HepG2 (cell line): ENCODE measurements around the gene CDC42EP1. TPM values are rescaled to one million over a fixed set of nuclear protein-coding genes. Genes with fewer than 3 reads are reported as not detected.
A peak's percentile ranks its signal among the peaks of the same experiment; 100 is the strongest.

ENCODE experiments used
- AHR ChIP-seq: IDR thresholded peaks from 2 replicates; pipeline ENCODE4 v1.6.1; 2018; ENCODE audit warnings: missing genetic modification reagents, missing compliant biosample characterization
- CREB1 ChIP-seq, 2 experiments: fragments of 450-650 bp in 1 of 2; IDR thresholded peaks; 2 replicates each; pipeline ENCODE4 v1.6.1; 2016 to 2017; ENCODE audit warnings: control low read depth in 1 of 2, mild to moderate bottlenecking in 1 of 2, missing compliant biosample characterization in 1 of 2, missing genetic modification characterization in 1 of 2
- HDAC1 ChIP-seq: sonication (generic); formaldehyde crosslinking; IDR thresholded peaks from 2 replicates; pipeline ENCODE4 v1.5.1; 2020; ENCODE audit warnings: mild to moderate bottlenecking, missing genetic modification reagents
- MIXL1 ChIP-seq: IDR thresholded peaks from 2 replicates; pipeline ENCODE4 v1.6.1; 2016
- RARG ChIP-seq: sonication (generic); formaldehyde crosslinking; IDR thresholded peaks from 2 replicates; pipeline ENCODE4 v1.4.0; 2020; ENCODE audit warnings: low read depth, mild to moderate bottlenecking, missing genetic modification reagents
- SIX4 ChIP-seq: sonication (generic); formaldehyde crosslinking; IDR thresholded peaks from 2 replicates; pipeline ENCODE4 v1.4.0; 2020; ENCODE audit warnings: missing genetic modification reagents
- TBL1XR1 ChIP-seq: fragments of 150-350 bp; IDR thresholded peaks from 2 replicates; pipeline ENCODE4 v1.6.1; 2014; ENCODE audit warnings: borderline replicate concordance, low read length; ENCODE audit not compliant: partially characterized antibody
- ZEB1 ChIP-seq: IDR thresholded peaks from 2 replicates; pipeline ENCODE4 v1.6.1; 2012; ENCODE audit warnings: mild to moderate bottlenecking, low read depth, inconsistent platforms; ENCODE audit not compliant: insufficient replicate concordance
- ZNF557 ChIP-seq: sonication (generic); formaldehyde crosslinking; IDR thresholded peaks from 2 replicates; pipeline ENCODE4 v1.4.0; 2020; ENCODE audit warnings: missing genetic modification reagents
- ZNF761 ChIP-seq: sonication (generic); formaldehyde crosslinking; conservative IDR thresholded peaks from 2 replicates; pipeline ENCODE4 v1.4.0; 2020; ENCODE audit warnings: mild to moderate bottlenecking, missing genetic modification reagents
- polyA plus RNA-seq, 8 experiments: library from polyadenylated mRNA; depleted of rRNA in 3 of 8; stranded (reverse) in 7 of 8; unstranded in 1 of 8; fragments of >200 nt; fragmentation: Illumina TruSeq in 4 of 8; extraction: Trizol in 4 of 8; gene quantifications; 2 replicates each; pipeline versions ENCODE4 v1.2.1 to v1.2.3, GENCODE V29; 2011 to 2016; ENCODE audit warnings: low read depth in 4 of 8, missing spikeins in 1 of 8, mixed read lengths in 1 of 8; ENCODE audit not compliant: insufficient read depth in 1 of 8
- total RNA-seq, 5 experiments: library from RNA; depleted of rRNA; stranded (reverse); fragments of >200 nt; fragmentation: Illumina TruSeq; extraction: Trizol; gene quantifications; 2 replicates each; pipeline ENCODE4 v1.2.3, GENCODE V29; 2016; ENCODE audit warnings: low read depth in 1 of 5
- TF ChIP-seq, protein P1 (sequence below), 2 experiments: fragments of 450-650 bp in 1 of 2; sonication (generic) in 1 of 2; formaldehyde crosslinking in 1 of 2; IDR thresholded peaks; 2 replicates each; pipeline versions ENCODE4 v1.6.1 to v1.8.0; 2016 to 2022; ENCODE audit warnings: antibody characterized with exemption in 1 of 2, mild to moderate bottlenecking in 1 of 2, missing genetic modification reagents in 1 of 2
- TF ChIP-seq, protein P2 (sequence below): IDR thresholded peaks from 2 replicates; pipeline ENCODE4 v1.6.1; 2016
- TF ChIP-seq, protein P3 (sequence below): sonication (generic); formaldehyde crosslinking; IDR thresholded peaks from 2 replicates; pipeline ENCODE4 v1.8.0; 2023; ENCODE audit warnings: mild to moderate bottlenecking, missing genetic modification reagents
- TF ChIP-seq, protein P4 (sequence below): sonication (generic); formaldehyde crosslinking; IDR thresholded peaks from 2 replicates; pipeline ENCODE4 v1.8.1; 2023; ENCODE audit warnings: mild to moderate bottlenecking, missing genetic modification reagents, borderline replicate concordance

Gene CDC42EP1
- total and polyA plus RNA-seq, 2 of the 13 experiments (the other 11 are each of a cell fraction or from before 2014, with no cell fraction given), result 17.1 to 29.5 TPM

DNA sequence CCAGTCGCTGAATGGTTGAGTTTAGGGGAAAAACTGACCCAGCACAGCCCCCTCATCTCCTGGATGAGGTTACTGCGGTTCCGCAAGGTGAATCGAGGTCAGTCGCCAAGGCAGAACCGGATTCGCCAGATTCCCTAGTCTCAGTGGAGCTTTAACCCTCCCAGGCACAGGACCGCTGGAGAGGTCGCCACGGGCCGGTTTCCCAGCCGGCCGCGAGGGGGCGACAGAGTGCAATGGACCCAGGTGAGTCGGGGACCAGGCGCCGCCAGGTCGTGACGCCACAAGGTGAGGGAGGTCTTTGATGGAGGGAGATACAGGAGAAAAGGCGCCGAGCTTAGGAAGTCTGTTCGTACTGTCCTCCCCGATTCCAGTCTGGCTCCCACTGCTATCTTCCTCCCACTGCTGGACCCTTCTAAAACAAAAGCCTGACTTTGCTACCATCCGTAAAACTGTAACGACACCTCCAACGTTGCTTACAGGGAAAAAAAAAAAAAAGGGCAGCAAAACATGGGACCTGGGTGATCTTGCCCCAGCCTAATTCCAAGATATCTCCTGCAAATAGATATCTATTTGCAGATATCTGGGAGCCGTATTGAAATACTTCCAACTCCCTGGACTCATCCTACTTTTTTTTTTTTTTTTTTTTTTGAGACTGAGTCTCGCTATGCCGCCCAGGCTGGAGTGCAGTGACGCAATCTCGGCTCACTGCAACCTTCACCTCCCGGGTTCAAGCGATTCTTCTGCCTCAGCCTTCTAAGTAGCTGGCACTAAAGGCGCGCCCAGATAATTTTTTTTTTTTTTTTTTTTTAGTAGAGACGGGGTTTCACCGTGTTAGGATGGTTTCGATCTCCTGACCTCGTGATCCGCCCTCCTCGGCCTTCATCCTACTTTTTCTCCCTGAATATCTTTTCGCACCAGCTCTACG lies 47.0 kb downstream of the CDC42EP1 start (continued):
- TF ChIP-seq, protein P1, sequence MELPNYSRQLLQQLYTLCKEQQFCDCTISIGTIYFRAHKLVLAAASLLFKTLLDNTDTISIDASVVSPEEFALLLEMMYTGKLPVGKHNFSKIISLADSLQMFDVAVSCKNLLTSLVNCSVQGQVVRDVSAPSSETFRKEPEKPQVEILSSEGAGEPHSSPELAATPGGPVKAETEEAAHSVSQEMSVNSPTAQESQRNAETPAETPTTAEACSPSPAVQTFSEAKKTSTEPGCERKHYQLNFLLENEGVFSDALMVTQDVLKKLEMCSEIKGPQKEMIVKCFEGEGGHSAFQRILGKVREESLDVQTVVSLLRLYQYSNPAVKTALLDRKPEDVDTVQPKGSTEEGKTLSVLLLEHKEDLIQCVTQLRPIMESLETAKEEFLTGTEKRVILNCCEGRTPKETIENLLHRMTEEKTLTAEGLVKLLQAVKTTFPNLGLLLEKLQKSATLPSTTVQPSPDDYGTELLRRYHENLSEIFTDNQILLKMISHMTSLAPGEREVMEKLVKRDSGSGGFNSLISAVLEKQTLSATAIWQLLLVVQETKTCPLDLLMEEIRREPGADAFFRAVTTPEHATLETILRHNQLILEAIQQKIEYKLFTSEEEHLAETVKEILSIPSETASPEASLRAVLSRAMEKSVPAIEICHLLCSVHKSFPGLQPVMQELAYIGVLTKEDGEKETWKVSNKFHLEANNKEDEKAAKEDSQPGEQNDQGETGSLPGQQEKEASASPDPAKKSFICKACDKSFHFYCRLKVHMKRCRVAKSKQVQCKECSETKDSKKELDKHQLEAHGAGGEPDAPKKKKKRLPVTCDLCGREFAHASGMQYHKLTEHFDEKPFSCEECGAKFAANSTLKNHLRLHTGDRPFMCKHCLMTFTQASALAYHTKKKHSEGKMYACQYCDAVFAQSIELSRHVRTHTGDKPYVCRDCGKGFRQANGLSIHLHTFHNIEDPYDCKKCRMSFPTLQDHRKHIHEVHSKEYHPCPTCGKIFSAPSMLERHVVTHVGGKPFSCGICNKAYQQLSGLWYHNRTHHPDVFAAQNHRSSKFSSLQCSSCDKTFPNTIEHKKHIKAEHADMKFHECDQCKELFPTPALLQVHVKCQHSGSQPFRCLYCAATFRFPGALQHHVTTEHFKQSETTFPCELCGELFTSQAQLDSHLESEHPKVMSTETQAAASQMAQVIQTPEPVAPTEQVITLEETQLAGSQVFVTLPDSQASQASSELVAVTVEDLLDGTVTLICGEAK (IDR thresholded peaks at IDR 0.05), result no peak
- TF ChIP-seq, protein P1 (CRISPR knock-in tag; IDR thresholded peaks at IDR 0.05), result 0 out of 2 replicates have a peak, but pooled peaks have one; percentile 38
- no peak; the same call in 1 of the 2 replicates for TF ChIP-seq CREB1 (IDR thresholded peaks at IDR 0.05)
- TF ChIP-seq CREB1 (CRISPR knock-in tag; IDR thresholded peaks at IDR 0.05), result peak; percentile 66
- TF ChIP-seq MIXL1 (CRISPR knock-in tag), result no peak
- no peak for TF ChIP-seq ZNF761 (CRISPR knock-in tag)
- TF ChIP-seq, protein P2, sequence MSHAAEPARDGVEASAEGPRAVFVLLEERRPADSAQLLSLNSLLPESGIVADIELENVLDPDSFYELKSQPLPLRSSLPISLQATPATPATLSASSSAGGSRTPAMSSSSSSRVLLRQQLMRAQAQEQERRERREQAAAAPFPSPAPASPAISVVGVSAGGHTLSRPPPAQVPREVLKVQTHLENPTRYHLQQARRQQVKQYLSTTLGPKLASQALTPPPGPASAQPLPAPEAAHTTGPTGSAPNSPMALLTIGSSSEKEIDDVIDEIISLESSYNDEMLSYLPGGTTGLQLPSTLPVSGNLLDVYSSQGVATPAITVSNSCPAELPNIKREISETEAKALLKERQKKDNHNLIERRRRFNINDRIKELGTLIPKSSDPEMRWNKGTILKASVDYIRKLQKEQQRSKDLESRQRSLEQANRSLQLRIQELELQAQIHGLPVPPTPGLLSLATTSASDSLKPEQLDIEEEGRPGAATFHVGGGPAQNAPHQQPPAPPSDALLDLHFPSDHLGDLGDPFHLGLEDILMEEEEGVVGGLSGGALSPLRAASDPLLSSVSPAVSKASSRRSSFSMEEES, result no peak
- TF ChIP-seq HDAC1 (CRISPR knock-in tag), result peak; percentile 50; the same call in 1 of the 2 replicates
- TF ChIP-seq ZNF557 (CRISPR knock-in tag), result no peak
- no peak for TF ChIP-seq RARG
- TF ChIP-seq, protein P3, sequence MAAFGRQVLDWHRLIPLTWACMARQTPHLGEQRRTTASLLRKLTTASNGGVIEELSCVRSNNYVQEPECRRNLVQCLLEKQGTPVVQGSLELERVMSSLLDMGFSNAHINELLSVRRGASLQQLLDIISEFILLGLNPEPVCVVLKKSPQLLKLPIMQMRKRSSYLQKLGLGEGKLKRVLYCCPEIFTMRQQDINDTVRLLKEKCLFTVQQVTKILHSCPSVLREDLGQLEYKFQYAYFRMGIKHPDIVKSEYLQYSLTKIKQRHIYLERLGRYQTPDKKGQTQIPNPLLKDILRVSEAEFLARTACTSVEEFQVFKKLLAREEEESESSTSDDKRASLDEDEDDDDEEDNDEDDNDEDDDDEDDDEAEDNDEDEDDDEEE (CRISPR knock-in tag), result no peak
- no peak for TF ChIP-seq AHR (CRISPR knock-in tag)
- TF ChIP-seq, protein P4, sequence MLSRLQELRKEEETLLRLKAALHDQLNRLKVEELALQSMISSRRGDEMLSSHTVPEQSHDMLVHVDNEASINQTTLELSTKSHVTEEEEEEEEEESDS (CRISPR knock-in tag), result no peak
- no peak for TF ChIP-seq TBL1XR1
- peak; percentile 99 for TF ChIP-seq ZEB1
- TF ChIP-seq SIX4 (CRISPR knock-in tag), result no peak
